Activated naive CD4-positive, alpha-beta T cell treated with anti-CD3 and anti-CD28 coated beads, Interleukin-2, amount 50 U/mL, for 24 hours (primary cell): ENCODE measurements around the gene SLC17A5.
"Not testable (repeated sequence)": the region's sequence is repeated elsewhere in the genome, so short reads cannot be mapped to it uniquely, and the experiment has no call there.

Source experiments
- H3K27ac Mint-ChIP-seq: one replicate; pipeline ENCODE4 v1.8.0; 2021; ENCODE audit warnings: mild to moderate bottlenecking, mixed read lengths
- H3K27me3 Mint-ChIP-seq: one replicate; pipeline ENCODE4 v1.8.0; 2021; ENCODE audit warnings: mixed read lengths
- H3K36me3 Mint-ChIP-seq: one replicate; pipeline ENCODE4 v1.8.0; 2021; ENCODE audit warnings: mixed read lengths
- H3K4me1 Mint-ChIP-seq: one replicate; pipeline ENCODE4 v1.8.0; 2021; ENCODE audit warnings: mixed read lengths
- H3K4me3 Mint-ChIP-seq: one replicate; pipeline ENCODE4 v1.8.0; 2021; ENCODE audit warnings: mild to moderate bottlenecking, mixed read lengths
- H3K9me3 Mint-ChIP-seq: one replicate; pipeline ENCODE4 v1.8.0; 2021; ENCODE audit warnings: mixed read lengths

Gene SLC17A5

GRCh38 chr6:73610444-73611275, 43.1 kb downstream of the SLC17A5 start:
- H3K27ac Mint-ChIP-seq = no peak overlapping the region
- H3K4me3 Mint-ChIP-seq = no peak overlapping the region
- peaks cover 5% of the 10 kb centered on the region for H3K4me1 Mint-ChIP-seq
- peaks cover 10% of the 10 kb centered on the region for H3K36me3 Mint-ChIP-seq
- no peaks in the 10 kb centered on the region for H3K27me3 Mint-ChIP-seq
- no peaks in the 10 kb centered on the region for H3K9me3 Mint-ChIP-seq

DNA sequence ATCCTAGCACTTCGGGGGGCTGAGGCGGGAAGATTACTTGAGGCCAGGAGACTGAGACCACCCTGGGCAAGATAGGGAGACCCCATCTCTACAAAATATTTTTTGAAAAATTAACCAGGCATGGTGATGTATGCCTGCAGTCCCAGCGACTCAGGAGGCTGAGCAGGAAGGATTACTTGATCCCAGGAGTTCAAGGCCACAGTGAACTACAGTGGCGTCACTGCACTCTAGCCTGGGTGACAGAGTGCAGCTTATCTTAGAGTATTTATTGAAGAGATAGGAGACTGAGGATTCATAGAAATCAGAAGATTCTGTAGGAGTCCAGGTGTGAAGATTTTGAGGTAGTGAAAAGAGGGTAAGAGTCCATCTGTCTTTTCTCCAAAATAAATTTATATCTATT, 45.0 kb downstream of the SLC17A5 start:
- no peaks in the 10 kb centered on the region for H3K27me3 Mint-ChIP-seq
- no peaks in the 10 kb centered on the region for H3K9me3 Mint-ChIP-seq
- H3K27ac Mint-ChIP-seq = no peak overlapping the region
- no peak overlapping the region for H3K4me3 Mint-ChIP-seq
- H3K4me1 Mint-ChIP-seq = peaks cover 5% of the 10 kb centered on the region
- H3K36me3 Mint-ChIP-seq = peaks cover 6% of the 10 kb centered on the region

GRCh38 chr6:73606428-73606827, 47.4 kb downstream of the SLC17A5 start:
- peaks cover 4% of the 10 kb centered on the region for H3K36me3 Mint-ChIP-seq
- H3K4me3 Mint-ChIP-seq = no peak overlapping the region
- H3K27me3 Mint-ChIP-seq = no peaks in the 10 kb centered on the region
- H3K4me1 Mint-ChIP-seq = peaks cover 5% of the 10 kb centered on the region
- no peak overlapping the region for H3K27ac Mint-ChIP-seq
- H3K9me3 Mint-ChIP-seq = no peaks in the 10 kb centered on the region

DNA sequence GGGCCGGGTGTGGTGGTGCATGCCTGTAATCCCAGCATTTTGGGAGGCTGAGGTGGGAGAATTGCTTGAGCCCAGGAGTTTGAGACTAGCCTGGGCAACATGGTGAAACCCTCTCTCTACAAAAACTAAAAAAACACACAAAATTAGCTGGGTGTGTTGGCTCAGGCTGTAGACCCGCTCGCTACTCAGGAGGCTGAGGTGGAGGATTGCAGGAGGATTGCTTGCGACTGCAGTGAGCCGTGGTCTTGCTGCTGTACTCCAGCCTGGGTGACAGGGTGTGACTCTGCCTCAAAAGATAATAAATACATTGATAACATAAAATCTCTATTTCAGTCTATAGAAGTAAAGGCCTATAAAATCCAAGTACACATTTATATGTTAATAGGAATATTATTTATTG, 49.3 kb downstream of the SLC17A5 start:
- Mint-ChIP-seq H3K4me1 (no peaks in the 10 kb centered on the region), H3K36me3 (peaks cover 3% of the 10 kb centered on the region), H3K4me3 (no peak overlapping the region), H3K9me3 (no peaks in the 10 kb centered on the region), H3K27ac (no peak overlapping the region), H3K27me3 (no peaks in the 10 kb centered on the region)

DNA sequence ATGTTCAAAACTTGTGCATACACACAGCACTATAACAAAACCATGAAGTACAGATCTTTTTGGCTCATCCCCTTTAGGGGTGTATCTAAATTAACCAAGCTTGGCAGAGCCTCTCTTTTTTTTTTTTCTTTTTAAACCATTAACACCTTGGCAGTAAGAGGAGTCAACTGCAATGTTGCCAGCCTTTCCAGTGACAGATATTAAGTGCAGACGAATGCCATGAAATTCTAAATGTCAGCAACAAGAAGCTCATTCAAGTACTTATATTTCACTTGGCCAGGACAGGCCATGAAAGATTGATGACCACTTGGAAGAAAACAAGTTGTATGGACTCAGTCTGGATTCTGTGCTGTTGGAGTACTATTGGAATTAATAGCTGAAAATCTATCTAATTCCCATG, 49.8 kb downstream of the SLC17A5 start:
- Mint-ChIP-seq H3K4me3 (no peak overlapping the region), H3K27me3 (no peaks in the 10 kb centered on the region), H3K36me3 (peaks cover 3% of the 10 kb centered on the region), H3K4me1 (no peaks in the 10 kb centered on the region), H3K9me3 (no peaks in the 10 kb centered on the region), H3K27ac (no peak overlapping the region)

DNA sequence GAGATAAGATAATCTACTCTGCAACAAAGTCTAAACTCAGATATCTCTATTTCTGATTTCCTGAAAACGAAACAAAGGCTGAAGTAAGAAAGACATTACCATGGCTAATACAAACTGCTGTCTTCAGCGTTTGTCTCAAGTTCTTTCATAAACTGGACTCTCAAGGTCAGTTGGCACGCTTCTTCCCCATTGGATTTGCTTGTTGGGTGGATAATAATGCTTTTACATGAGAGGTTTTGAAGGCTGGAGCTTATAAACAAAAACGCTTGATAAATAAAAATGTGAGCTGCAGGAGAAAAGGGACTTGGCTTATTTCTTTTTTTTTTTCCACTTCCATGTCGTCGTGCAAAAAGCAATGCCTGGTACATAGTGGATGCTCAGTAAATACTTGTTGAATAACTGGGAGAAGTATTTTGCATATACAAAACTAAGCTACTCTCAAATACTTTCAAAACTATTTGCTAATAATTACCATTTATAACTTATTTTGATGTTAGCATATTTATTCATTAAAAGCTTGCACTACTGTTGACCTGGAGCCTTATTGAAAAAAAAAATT, 67.3 kb downstream of the SLC17A5 start:
- H3K4me3 Mint-ChIP-seq = peak overlapping the region; percentile 92
- no peaks in the 10 kb centered on the region for H3K36me3 Mint-ChIP-seq
- no peaks in the 10 kb centered on the region for H3K9me3 Mint-ChIP-seq

GRCh38 chr6:73585566-73586415, 68.0 kb downstream of the SLC17A5 start:
- Mint-ChIP-seq H3K36me3 (no peaks in the 10 kb centered on the region), H3K4me3 (peak overlapping the region; percentile 92), H3K4me1 (peaks cover 37% of the 10 kb centered on the region), H3K9me3 (no peaks in the 10 kb centered on the region), H3K27me3 (no peaks in the 10 kb centered on the region), H3K27ac (peak overlapping the region; percentile 100)

More for the DNA sequence above, 67.3 kb downstream of the SLC17A5 start:
- Mint-ChIP-seq H3K4me1 (peaks cover 32% of the 10 kb centered on the region), H3K27ac (peak overlapping the region; percentile 100), H3K27me3 (no peaks in the 10 kb centered on the region)

- H3K36me3 Mint-ChIP-seq = peaks cover 4% of the 10 kb centered on the region
- H3K4me1 Mint-ChIP-seq = peaks cover 35% of the 10 kb centered on the region
- peak overlapping the region; percentile 100 for H3K27ac Mint-ChIP-seq
- no peaks in the 10 kb centered on the region for H3K27me3 Mint-ChIP-seq
- H3K9me3 Mint-ChIP-seq = no peaks in the 10 kb centered on the region
- H3K4me3 Mint-ChIP-seq = no peak overlapping the region
Observed at GRCh38 chr6:73581293-73581692, 72.5 kb downstream of the SLC17A5 start.

GRCh38 chr6:73580247-73581149, 73.3 kb downstream of the SLC17A5 start:
- no peaks in the 10 kb centered on the region for H3K9me3 Mint-ChIP-seq
- peaks cover 8% of the 10 kb centered on the region for H3K36me3 Mint-ChIP-seq
- peaks cover 27% of the 10 kb centered on the region for H3K4me1 Mint-ChIP-seq

GRCh38 chr6:73579851-73580246, 73.9 kb downstream of the SLC17A5 start:
- H3K27ac Mint-ChIP-seq = peak overlapping the region; percentile 100
- H3K4me1 Mint-ChIP-seq = peaks cover 22% of the 10 kb centered on the region
- H3K9me3 Mint-ChIP-seq = no peaks in the 10 kb centered on the region
- peak overlapping the region; percentile 84 for H3K4me3 Mint-ChIP-seq
- H3K27me3 Mint-ChIP-seq = no peaks in the 10 kb centered on the region
- peaks cover 8% of the 10 kb centered on the region for H3K36me3 Mint-ChIP-seq

More at GRCh38 chr6:73580247-73581149, 73.3 kb downstream of the SLC17A5 start:
- peak overlapping the region; percentile 100 for H3K27ac Mint-ChIP-seq
- peak overlapping the region; percentile 84 for H3K4me3 Mint-ChIP-seq
- H3K27me3 Mint-ChIP-seq = no peaks in the 10 kb centered on the region

- peaks cover 8% of the 10 kb centered on the region for H3K36me3 Mint-ChIP-seq
- no peaks in the 10 kb centered on the region for H3K27me3 Mint-ChIP-seq
- no peak overlapping the region for H3K4me3 Mint-ChIP-seq
- no peaks in the 10 kb centered on the region for H3K9me3 Mint-ChIP-seq
- peak overlapping the region; percentile 59 for H3K27ac Mint-ChIP-seq
- H3K4me1 Mint-ChIP-seq = peaks cover 22% of the 10 kb centered on the region
Observed at GRCh38 chr6:73579389-73579788, 74.4 kb downstream of the SLC17A5 start.

DNA sequence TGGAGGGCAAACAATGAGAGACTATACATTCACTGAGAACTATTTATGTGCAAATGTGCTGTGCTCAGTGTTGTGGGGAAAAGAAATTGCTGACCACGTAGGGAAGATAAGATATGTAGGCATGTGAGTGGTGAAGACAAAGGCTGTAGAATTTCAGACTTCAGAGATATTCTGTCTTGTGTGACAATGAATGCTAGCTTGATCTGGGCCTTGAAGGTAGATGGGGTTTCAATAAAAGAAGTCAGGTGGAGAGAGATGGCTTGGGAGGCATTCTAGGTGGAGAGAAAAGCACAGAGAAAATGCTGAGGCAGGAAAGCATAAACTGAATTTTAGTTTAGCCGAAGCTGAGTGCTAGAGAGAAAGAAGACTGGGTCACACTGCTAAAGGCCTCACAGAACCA, 76.1 kb downstream of the SLC17A5 start:
- peaks cover 8% of the 10 kb centered on the region for H3K36me3 Mint-ChIP-seq
- peaks cover 22% of the 10 kb centered on the region for H3K4me1 Mint-ChIP-seq
- no peaks in the 10 kb centered on the region for H3K9me3 Mint-ChIP-seq
- peak overlapping the region; percentile 56 for H3K27ac Mint-ChIP-seq
- H3K27me3 Mint-ChIP-seq = no peaks in the 10 kb centered on the region
- peak overlapping the region; percentile 9 for H3K4me3 Mint-ChIP-seq

GRCh38 chr6:73572531-73572930, 81.3 kb downstream of the SLC17A5 start:
- not testable (repeated sequence) for H3K27me3 Mint-ChIP-seq, H3K4me3 Mint-ChIP-seq, H3K9me3 Mint-ChIP-seq, H3K36me3 Mint-ChIP-seq, H3K4me1 Mint-ChIP-seq, H3K27ac Mint-ChIP-seq

DNA sequence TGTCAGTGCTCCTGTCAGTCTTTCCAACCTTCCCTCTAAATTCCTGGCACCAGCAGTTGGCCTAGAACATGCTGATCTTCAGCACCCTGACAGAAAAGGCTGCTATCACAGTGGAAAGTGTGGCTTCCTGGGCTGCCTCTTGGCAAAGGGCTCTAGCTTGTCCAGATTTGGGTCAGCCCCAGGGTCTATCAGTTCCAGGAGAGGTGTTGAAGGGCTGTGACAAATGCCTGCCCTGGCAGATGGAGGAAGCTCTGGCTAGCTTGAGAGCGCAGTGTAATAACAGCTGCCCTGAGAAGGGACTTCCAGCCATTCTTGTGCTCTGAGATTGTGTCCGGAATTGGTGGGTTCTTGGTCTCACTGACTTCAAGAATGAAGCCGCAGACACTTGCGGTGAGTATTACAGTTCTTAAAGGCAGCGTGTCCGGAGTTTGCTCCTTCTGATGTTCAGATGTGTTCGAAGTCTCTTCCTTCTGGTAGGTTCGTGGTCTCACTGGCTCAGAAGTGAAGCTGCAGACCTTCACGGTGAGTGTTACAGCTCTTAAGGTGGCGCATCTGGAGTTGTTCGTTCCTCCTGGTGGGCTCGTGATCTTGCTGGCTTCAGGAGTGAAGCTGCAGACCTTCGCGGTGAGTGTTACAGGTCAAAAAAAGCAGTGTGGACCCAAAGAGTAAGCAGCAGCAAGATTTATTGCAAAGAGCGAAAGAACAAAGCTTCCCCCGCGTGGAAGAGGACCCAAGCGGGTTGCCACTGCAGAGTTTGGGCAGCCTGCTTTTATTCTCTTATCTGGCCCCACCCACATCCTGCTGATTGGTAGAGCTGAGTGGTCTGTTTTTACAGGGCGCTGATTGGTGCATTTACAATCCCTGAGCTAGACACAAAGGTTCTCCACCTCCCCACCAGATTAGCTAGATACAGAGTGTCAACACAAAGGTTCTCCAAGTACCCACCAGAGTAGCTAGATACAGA, 82.3 kb downstream of the SLC17A5 start:
- not testable (repeated sequence) for H3K9me3 Mint-ChIP-seq, H3K4me1 Mint-ChIP-seq, H3K36me3 Mint-ChIP-seq, H3K27ac Mint-ChIP-seq, H3K27me3 Mint-ChIP-seq
- peak overlapping the region; percentile 47 for H3K4me3 Mint-ChIP-seq
